Endometrial microvascular endothelial cells (primary cell): ENCODE measurements around the gene BCL2. TPM values are rescaled to one million over a fixed set of nuclear protein-coding genes. Genes with fewer than 3 reads are reported as not detected.

ENCODE experiments used
- in situ Hi-C: cut with HindIII; loops from 2 replicates; pipeline ENCODE4 v1.10.0; 2017; ENCODE audit warnings: low sequenced_read_pairs, low pct_unique_long_range_greater_than_20kb; ENCODE audit errors: inconsistent ontology term
- total RNA-seq: library from RNA; depleted of rRNA; stranded (reverse); fragments of >200 nt; gene quantifications from one replicate; pipeline ENCODE4 v1.2.3, GENCODE V29; 2015; ENCODE audit errors: inconsistent ontology term

Gene BCL2
- total RNA-seq, 1 donor from 2014 or later, result 0.56 TPM

DNA sequence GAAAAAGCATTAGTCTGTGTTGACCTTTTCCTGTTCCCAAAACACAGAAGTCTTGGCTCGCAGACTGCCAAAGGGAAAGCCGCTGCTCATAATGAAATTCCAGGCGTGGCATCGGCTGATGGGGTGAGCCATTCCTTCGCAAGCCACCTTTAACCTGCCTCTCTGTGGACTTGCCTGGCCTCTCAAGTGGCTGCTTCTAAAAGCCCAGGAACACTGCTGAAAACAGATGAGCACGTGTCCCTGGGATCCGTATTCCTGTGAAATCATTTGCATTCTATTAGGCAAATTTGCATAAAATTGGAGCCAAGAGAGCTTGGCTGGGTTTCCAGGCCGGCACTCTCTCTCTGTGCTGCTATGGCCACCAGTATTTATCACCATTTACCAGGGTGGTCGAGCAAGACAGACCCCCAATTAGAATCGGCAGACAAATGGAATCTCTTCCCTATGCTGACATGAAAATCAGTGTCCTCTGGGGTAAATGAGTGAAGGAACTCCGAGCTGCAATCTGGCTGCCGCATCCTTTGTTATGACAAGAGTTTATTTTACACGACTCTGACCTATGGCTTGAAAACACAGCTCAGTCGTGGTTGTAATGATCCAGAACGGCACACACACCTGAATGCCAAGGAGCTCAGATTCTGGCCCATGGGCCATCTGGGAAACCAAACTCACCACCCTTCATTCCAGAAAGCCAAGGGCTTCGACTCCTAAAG lies 21.7 kb downstream of the BCL2 start:
- in situ Hi-C loops, result no loop called here

GRCh38 chr18:63293935-63294334 lies 25.6 kb downstream of the BCL2 start:
- in situ Hi-C loops, result no loop called here

GRCh38 chr18:63292831-63293683 lies 26.5 kb downstream of the BCL2 start:
- in situ Hi-C loops, result no loop called here

DNA sequence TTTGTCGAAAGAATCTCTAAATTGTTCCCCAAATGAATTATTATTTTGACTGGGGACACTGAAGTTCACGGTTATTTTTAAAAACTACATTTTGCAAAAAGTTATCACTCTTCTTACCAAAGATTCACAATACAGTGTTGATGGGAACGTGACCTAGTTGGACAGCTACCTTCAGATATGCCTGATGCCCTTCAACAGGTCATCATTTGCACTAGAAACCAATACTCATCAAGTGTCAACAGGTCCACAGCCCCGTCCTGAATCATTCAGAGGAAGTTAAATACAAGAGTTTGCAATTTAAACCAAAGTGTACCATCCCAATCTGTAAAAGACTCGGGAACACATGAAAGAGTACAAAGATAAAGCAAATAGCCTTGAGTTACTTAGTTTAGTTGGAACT lies 28.3 kb downstream of the BCL2 start:
- in situ Hi-C loops, result no loop called here

DNA sequence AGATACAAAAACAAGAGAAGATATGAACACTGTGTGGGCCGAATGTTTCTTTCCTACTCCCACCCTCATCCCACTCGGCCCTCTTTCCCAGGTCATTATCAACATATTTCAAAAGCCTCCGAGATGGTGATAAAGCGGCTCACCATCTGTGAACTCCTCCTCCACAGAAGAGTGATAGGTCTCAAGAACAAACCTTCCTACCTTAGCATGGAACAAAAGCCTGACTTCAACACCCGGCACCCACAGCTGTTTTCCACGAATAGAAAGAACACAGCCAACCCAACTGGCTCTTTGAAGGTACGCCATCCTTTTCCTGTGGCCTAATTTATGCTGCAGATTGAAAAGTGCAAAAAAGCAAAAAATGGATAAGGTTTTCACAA lies 28.8 kb downstream of the BCL2 start:
- in situ Hi-C loops, result no loop called here

DNA sequence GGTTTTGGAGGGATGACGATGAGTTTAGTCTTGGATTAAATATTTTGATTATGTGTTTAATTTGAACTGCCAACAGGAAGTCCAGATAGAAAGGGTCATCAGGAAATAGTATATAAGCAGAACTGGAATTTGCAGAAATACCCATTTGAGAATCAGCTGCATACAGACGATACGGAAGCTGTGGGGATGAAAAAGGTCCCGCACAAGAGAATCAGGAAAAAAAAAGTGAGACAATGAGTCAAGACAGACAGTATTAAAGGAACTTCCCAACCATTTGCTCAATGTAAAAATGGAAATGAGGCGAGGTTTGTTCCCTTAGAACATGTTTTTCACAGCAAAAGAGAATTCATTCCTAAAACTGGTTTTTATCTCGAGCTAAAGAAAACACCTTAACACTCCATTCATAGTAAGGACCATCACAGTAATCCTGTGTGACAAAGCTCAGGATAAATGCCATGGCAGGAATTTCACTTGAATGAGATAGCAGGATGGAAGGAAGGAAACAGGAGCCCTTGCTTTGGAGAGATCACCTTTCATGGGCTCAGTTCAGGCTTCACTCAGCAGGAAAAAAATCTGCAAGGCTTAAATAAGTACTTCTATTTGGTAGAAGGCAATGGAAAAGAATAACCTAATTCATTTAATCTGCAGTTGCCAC lies 29.3 kb downstream of the BCL2 start:
- in situ Hi-C loops, result no loop called here

- in situ Hi-C loops, result no loop called here
Observed at GRCh38 chr18:63288311-63288710, 31.3 kb downstream of the BCL2 start.

DNA sequence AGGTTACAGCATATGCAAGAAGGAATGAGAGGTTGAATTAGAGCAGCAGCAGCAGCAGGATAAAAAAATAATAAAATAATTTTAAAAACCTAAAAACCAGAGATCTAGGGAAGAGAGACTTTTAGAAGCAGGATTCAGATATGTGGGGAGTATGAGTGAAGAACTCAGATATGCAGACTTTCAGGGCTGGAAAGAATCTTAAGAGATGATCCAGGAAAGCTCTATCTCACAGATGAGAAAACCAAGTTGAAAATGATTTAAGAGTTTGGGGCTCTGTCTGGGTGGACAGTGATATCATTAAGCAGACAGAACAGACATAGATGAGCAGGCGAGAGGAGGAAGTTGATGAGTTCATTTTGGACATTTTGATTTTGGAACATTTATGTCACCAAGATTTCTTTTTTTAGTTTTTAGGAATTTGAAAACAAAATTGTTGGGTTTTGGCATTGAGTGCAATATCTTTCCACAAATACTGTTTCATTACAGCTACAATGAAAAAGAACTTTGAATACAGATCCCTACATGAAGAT lies 31.8 kb downstream of the BCL2 start:
- in situ Hi-C loops, result no loop called here

GRCh38 chr18:63286926-63287325 lies 32.6 kb downstream of the BCL2 start:
- in situ Hi-C loops, result no loop called here

DNA sequence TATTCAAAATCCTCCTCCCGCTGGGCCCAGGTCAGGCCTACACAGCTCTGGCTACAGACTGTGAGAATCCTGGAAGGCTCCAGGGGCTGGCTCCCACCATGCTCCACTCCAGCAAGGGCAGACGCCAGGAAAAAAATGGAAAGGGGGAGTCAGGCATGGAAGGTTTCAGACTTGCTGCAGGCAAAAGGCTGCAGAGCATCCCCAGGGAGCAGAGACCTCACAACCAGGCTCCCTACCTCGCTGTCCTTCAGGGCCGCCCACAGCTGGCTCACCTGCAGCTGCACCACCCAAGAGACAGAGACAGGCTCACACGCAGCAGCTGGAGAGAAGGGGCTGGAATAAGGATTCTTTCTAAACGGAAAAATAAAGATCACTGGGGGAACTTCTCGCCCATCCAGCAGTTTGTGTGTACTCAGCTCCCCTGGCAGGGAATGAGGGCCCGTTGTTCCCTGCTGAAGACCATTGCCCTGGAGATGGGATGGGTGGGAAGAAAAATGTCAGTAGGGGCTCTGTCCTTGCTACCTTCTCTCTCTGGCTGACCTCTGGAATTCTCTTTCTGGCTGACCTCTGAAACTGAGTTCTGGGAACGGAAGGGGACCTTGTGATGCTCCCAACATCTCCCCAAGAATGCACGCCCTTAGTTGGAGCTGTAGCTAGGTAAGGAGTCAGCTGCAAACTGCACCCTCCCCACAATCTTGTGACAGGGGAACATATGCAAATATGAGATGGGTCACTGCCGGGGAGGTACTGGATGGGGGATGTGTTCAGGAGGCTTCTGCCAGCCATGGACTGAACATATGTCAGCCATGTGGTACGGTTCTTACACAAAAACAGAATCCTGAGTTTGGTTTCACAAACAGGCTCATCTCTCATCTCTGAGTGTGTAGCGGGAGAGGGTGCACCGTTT lies 34.5 kb downstream of the BCL2 start:
- in situ Hi-C loops, result no loop called here

- in situ Hi-C loops, result no loop called here
Observed at GRCh38 chr18:63284173-63284799, 35.3 kb downstream of the BCL2 start.

DNA sequence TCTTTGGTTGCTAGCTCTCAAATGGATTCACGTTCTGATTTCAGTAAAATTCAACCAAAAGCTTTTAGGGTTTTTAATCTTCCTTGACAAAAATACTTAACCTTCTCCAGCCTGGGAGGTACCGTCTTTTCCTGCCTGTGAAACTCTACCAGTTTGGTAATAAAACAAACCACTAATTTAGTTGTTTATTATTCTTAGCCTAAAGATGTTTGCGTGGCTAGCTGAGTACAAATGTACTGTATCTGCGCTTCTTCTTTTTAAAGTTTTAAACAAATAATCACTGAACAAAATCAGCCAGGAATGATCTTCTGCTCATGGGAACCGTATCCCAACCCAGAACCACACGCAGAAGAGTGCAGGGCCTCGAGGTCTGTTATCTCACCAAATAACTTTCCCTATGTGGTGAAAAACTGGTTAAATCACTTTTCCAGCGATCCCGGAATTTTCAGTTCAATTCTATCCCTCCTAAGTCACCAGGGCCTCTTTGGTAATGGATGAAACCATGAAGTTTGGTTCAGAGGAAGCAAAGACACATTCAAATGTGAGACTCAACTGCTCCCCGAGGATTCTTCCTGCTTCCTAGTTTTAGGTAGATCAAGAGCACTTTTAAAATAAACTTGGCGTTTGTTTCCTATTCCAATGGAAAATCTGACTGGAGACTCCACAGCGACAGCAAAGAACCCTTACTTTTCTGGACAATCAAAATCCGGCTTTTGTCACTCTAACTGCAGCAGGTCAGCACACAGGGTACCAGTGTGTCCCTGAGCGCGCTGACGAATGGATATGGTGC lies 36.1 kb downstream of the BCL2 start:
- in situ Hi-C loops, result no loop called here

GRCh38 chr18:63282793-63283192 lies 36.8 kb downstream of the BCL2 start:
- in situ Hi-C loops, result no loop called here

DNA sequence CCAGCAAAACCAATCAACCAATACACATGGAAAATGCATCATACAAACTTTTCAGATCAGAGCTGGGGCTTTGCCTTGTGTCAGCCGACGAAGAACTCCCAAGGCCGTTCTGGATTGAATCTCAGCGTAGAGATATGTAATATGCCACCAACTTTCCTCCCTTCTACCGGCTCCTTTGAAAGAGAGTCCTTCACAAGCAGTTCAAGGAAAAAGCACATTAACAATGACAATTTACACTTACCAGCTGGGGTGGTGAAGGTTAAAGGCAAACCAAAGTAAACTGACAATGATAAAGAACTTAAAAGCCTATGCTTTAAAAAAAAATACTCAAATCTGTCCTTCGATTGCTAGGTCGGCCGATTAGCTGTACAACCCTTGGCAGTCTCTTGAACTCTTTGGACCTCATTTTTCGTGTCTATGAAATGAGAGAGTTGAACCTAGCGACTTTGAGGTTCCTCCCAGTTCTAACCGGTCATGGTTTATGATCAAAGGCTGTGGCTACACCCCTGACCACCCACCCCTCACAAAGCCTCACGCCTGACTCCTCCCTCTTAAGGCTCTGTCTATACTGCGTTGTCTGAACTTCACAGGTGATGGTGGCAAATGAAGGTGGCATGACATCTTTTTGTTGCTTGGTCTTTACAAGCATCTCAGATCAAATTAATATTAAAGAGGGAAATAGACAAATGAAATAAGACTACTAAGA lies 46.2 kb downstream of the BCL2 start:
- in situ Hi-C loops, result no loop called here

GRCh38 chr18:63272638-63273037 lies 46.9 kb downstream of the BCL2 start:
- in situ Hi-C loops, result no loop called here

GRCh38 chr18:63271881-63272299 lies 47.7 kb downstream of the BCL2 start:
- in situ Hi-C loops, result no loop called here

DNA sequence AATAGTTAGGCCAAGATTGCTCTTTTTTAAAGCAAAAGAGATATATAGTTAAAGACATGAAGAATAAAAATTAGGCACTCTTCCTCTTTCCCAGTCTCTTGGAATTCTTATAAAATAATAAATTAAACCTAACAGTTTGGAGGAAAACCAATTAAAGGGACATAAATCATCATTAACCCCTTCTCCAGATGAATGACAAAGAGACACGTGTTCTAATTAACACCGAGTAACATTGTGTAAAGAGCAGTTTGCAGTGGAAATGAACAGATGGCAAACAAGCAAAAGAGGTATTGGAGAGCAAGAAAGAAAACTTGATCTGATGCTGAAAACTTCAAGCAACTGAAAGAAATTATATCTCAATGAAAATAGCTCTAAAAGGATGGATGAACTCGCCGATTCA lies 48.4 kb downstream of the BCL2 start:
- in situ Hi-C loops, result no loop called here
